ENCODE measurements around the gene TMEM119.

Gene TMEM119

DNA sequence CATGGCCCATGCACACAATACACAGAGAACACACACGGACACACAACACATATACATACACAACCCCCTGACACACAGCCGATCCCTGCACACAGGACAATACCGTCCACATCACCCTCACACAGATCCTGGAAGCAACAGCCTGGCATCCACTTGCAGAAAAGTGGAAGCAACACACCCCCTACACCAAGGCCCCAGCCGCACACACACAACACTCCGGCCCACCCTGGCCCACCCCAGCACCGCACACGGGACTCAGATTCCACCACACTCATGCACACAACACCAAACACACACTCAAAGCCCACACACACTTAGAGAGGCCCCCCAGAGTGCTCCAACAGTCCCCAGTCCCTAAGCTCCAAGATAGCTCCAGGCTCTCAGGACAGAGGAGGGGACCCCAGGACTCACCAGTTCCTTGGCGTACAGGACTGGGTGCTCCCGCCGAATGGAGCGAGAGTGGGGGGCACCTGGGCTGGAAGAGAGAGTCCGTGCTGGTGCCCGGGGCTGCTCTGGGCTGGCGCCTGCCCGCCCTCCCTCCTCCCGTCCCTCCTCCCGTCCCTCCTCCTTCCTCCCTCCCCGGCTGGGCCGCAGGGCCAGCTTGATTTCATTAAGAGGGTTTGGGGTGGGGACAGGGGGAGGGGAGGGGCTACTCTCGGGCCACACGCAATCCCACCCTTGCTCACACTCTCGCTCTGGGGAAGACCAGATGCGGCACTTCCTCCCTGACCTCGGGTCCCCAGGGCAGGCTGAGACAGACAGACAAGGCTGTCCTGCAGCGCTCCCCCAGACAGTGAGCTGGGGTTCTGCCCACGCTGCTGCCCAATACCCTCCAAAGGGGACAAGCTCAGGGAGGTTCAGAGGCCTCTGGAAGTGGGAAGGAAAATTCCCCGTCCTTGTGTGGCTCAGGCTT, at the start of gene TMEM119:
Gene TMEM119, minus strand, starts transcription at position 526 of the 913 bp plus-strand sequence. CDS start 5,701 bp downstream, outside the sequence.
- no peak for FAIRE-seq

DNA sequence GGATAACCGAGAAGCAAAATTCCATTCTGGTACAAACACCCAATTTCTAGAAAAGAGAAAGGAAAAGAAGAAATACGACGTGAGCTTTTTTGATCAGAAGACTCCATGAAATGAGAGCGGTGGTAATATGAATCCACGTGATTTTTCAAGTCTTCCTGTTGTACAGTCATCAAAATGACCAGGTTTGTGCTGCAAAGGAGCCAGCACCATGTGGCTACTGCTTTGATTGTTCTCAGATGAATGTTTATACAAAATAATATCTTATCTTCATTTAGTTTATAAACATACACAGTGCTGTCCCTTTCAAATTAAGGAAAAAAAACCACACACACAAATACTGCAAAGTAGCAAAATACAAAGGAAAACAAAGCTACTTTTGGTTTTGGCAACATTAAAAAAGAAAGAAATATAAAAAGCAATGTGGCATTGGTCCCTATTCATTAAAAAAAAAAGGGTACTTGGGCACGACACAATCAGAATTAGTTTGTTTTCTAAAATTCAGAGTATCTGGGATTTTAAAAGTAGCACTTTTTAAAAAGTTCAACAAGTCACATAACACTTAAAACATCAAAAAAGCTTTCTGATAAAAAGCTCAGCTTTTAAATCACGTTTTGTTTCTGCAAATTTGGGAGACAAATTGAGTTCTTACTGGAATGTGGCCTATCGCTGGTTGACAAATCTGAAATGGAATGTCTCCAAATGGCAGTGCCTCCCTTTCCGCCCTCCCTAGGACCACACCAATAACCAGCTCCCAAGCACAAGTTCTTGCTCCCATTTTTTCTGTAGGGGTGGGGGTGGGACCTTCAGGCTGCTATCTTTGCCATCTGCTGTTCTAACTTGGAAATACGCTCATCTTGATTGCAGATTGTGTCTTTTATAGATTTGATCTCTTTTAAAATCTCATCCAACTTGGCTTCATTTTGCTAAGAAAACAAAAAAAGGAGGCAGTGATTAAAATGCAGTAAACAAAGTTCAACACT, 49.0 kb upstream of the TMEM119 start:
- no peak for FAIRE-seq

DNA sequence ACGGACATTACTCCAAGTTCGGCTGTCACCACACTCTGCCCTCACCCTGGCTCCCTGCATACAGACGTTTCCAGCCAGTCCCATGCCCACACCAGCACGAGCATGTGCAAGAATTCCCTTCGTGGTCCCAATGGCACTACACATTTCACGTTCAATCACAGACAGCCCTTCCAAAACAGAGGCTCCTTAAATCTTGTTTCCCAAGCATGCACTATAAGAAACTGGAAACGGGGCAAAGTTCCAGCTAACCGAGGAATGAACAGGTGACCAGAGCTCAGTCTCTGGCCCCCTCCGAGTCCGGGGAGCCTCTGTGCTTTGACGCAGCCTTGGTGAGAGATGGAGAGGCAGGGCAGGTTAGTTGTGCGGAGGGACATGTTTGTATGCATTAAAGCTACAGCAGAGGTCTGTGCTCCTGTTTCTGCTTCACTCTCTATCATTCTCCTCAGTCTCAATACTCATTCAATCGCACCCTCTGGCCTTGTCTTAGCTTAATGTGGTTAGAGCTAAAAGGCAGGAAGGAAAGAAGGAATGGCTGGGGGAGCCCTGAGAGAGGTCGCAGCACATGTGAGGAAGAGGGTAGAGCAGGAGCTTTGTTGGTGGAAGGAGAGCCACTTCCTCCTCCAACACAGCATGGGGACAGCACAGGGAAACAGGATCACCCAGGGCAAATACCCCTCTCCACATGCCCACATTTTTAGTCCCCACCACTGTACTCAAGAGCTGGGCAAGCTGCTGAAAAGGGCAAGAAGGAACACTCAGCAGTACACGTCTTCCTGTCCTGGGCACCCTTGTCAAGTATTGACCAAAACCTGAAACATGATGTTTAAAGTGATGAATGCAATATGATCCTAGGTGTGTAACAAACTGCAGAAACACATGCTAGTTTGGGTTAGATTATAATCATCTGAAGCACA, 48.1 kb upstream of the TMEM119 start:
- FAIRE-seq, result no peak

GRCh38 chr12:108644811-108645120, 46.9 kb upstream of the TMEM119 start:
- FAIRE-seq, result no peak

DNA sequence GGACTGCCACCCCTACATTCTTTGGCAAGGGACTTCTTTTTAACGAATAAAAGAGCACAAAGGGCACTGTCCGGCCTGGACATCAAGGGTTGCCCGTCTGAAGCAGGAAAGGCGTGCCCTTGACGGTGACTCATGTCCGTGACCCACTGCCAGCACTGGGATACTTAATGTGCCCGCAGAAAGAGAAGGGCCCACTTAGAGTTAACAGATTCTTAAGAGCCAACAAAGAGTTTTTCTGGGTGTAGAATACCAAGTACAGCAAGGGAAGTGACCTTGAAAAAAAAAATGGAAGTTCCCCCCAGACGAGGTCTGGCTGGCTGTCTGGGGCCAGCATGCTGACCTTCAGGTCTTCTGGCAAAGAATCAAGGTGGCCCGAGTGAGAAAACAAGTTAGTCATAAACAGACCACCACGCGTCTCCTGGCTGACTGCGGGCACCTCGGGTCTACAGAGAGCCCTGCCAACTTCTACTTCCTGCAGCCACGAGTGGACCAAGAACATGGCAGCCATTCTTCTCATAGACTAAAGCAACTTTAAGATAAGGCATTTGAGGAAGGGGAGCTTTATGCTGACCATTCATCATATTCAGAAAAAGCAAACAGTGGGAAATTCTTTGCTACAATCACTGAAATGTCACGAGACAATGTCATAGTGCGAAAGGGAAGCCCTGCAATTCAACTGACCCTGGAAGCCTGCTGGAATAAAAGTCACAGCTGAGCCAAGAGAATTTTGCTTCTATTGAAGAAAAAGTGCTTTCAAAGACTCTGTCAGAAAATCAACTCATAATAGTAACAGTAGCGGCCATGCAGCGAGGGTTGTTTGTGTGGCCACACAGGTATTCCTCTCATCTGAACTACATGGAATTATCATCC, 46.3 kb upstream of the TMEM119 start:
- FAIRE-seq, result no peak

DNA sequence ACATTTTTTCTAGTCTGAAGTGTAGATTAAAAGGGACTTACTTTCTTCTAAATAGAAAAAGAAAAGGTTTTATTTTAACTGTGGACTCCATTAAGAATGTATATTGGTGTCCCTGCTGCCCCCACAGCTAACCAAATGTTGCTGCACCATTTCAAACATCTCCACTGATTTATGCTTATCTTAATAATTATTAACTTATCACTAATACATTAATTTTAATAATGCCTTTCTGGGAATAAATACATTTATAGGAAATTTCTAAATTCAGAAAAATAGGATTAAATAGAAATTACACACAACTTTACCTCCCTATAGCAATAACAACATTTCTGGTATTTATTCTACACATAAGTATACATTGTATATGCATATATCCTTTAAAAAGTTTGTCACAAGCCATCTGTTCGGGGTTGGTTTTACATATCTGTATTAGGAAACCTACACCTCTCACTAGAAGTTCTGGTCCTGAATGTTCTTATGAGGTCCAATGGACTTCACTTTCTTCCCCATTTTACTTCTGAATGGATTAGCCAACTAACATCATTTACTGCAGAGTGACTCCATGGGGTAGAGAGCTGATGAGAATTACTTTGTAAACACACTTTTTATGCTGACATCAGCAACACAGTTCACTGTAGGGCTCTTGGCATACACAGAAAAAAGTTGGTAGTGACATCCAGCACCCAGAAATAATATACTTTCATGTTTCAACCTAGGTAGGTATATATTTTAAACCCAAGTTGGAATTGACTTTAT, 45.2 kb upstream of the TMEM119 start:
- no peak for FAIRE-seq

GRCh38 chr12:108642269-108642870, 44.5 kb upstream of the TMEM119 start:
- FAIRE-seq, result no peak

DNA sequence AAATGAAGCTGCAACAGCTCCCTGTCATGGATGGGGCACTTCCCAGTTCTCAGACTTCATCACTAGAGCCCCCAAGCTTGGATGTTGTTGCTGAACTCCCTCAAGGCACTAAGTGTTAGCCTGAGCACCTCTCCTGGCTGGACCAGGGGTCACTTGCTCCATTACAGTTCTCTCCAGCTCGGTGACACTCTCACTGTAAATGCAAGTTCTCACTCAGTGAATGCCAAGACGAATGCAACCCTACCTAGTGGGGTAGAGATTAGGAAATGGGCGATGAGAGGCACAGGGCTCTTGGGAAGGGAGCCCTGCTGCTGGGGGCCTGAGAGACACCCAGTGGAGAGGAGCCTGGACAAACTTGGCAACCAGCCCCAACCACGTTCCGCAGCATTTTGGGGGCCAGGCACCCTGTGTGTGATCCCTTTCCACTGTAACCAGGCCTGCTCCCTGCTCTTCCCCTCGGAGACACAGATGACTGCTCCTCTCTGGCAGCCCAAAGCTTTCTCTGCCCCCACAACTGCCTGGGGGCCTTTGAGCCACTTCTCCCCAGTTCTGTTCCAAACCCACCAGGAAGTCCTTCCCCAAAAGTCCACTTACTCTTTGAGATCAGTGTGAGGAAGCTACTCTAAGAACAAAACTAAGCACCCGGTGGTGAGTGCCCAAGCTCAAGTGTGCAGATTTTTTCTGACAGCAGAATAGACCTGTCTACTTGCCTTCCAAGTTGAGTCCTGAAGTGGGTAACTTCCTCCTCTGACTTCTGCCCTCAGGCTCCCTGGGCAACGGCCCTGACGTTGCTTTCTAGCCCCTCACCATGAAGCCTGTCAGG, 43.8 kb upstream of the TMEM119 start:
- FAIRE-seq, result no peak

GRCh38 chr12:108640802-108641445, 43.0 kb upstream of the TMEM119 start:
- no peak for FAIRE-seq

- FAIRE-seq, result no peak
Measured at GRCh38 chr12:108638997-108639822, 41.3 kb upstream of the TMEM119 start.

GRCh38 chr12:108638141-108638827, 40.4 kb upstream of the TMEM119 start:
- no peak for FAIRE-seq

DNA sequence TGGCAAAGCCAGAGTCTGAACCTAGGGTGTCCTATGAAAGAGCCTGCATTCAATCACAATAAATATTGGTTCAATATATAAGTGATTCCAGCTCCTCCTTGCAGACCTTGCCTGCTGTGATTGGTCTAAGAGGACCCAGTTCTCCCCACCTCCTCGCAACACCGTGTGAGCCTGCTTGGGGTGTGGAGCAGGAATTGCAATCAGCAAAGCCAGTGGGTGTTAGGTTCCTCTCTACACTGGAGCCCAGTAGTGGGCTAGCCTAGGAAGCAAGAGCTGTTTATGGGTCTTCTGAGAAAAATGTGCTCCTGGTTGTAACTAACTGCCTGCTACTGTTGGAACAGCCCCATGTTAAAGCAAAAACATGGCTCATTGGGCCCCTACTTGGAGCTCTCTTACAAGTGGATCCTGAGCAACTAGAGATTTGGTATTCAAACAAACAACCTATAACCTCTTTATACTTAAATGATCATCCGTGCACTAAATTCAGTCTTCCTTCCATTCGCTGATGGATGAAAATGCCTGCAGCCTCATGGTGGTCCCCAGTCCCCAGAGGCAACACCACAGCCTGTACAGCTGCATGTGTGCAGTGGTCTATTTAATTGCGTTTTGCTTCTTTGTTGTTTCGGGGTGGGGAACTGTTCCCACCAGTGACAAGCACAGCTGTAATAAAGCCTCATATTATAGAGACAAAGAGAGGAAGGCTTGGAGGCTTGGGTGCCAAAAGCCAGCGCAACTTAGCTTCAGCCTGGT, 39.5 kb upstream of the TMEM119 start:
- FAIRE-seq, result no peak

GRCh38 chr12:108635997-108636808, 38.3 kb upstream of the TMEM119 start:
- no peak for FAIRE-seq

DNA sequence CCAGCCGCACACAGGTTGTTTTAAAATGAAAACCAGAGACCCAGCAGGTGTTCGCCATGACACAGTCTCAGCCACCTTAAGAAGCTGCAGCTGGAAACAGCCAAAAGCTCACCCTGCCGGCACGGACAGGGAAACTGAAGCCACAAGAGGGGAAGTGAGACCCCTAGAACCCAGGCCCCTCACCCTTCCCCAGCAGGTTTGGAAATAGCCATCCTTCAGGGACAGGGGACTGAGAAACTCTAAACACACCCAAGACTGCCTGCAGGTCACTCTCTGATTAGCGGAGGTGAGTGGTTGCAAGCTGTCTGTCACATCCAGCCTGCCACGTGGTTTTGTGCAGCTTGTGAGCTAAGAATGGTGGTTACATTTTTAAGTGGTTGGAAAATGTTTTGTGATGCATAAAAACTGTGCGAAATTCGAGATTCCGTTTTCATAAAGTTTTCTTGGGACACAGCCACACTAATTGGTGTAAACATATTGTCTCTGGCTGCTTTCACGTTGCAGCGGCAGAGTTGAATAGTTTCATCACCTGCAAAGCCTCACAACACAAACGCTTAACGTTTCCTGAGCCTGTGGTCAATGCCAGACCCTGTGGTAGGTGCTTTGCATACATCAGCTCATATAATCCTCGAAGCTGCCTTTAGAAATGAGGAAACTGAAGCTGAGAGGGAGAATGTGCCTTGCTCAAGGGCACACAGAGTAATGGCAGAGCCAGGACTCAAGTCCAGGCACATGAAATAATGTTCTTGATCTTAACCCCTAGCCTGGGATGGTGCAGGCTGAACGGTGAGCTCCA, 37.5 kb upstream of the TMEM119 start:
- FAIRE-seq, result no peak

DNA sequence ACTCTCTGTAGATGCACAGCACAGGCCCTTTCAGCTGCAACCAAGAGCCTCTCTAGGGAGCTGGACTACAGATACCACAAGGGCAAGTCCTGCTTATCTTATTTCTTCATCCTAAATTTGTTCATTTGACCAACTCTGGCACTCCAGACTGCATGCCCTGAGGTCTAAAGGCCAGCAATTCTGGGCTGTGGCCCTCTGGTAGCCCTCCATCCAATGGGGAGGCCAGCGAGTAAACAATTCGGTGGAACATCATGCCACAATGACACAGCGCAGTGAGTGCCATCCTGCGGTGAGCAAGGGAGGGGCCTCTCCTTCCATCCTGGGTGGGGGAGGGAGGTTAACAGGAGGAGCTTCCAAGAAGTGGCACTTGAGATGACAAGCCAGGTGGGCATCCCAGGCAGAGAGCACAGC, 36.5 kb upstream of the TMEM119 start:
- no peak for FAIRE-seq

Data from colon (tissue), 2 donors.